H1 (cell line): ENCODE results near the gene COQ8B. TPM values are rescaled to one million over a fixed set of nuclear protein-coding genes. Genes with fewer than 3 reads are reported as not detected.

Source experiments
- CTBP2 ChIP-seq: IDR thresholded peaks from 2 replicates; pipeline ENCODE4 v1.7.0; 2011; ENCODE audit warnings: borderline replicate concordance, mild to moderate bottlenecking, moderate library complexity, mixed read lengths, low read length; ENCODE audit not compliant: insufficient read depth, insufficient read length
- SIRT6 ChIP-seq: IDR thresholded peaks from one replicate; pipeline ENCODE4 v1.7.1; 2012; ENCODE audit warnings: low read length, inconsistent platforms
- SIX5 ChIP-seq: IDR thresholded peaks from 2 replicates; pipeline ENCODE4 v1.6.1; 2011; ENCODE audit warnings: mild to moderate bottlenecking, low read depth, low read length
- polyA plus RNA-seq, 7 experiments: library from polyadenylated mRNA; depleted of rRNA in 3 of 7; stranded (reverse) in 5 of 7; unstranded in 2 of 7; fragments of >200 nt in 5 of 7; fragments of 200-250 nt in 2 of 7; gene quantifications; 1 replicate in 5 of 7; 2 replicates in 1 of 7; 4 replicates in 1 of 7; pipeline versions ENCODE4 v1.2.1 to v1.2.3, GENCODE V29; 2011 to 2013; ENCODE audit warnings: missing spikeins in 2 of 7, mixed read lengths in 2 of 7
- total RNA-seq: library from RNA; stranded (reverse); fragmentation: NEBNext Ultra II Directional; extraction: Animal tissue kit (Norgen Biotek cat#: 25700); gene quantifications from 2 replicates; pipeline ENCODE4 v1.2.1, GENCODE V29; 2021
- TF ChIP-seq, protein P1 (sequence below): IDR thresholded peaks from 2 replicates; pipeline ENCODE4 v1.6.1; 2011; ENCODE audit warnings: low read depth, mild to moderate bottlenecking, low read length; ENCODE audit not compliant: insufficient read depth
- TF ChIP-seq, protein P2 (sequence below): IDR thresholded peaks from 2 replicates; pipeline ENCODE4 v1.6.1; 2011; ENCODE audit warnings: low read length, improper control_type of control experiment

COQ8B gene
- total and polyA plus RNA-seq, 2 of the 8 experiments (the other 6 are each of a cell fraction or from before 2014, with no cell fraction given), result 41.7 to 46.1 TPM

DNA sequence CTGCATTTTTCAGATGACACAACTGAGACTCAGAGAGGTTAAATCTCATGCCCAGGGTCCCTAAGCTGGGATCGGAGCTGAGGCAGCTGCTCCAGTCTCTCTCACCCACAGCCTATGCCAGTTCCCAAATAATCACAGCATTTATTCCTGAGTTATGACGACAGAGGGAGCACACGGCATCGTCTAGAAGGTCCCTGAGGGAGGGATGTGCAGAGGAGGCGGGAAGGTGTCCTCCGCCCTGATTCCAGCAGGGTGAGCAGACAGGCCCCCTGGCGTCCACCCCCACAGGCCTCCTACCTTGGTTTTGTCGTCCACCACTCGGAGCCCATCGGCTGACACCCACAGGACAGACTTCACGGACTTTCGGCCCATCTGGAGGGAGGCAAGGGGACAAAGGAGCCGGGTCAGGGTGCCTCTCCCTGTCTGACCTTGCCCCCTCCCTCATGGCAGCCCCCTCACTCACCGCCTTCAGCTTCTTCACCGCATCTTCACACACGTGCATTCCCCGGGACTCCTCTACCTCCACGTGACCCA lies 34.2 kb downstream of the COQ8B start (continued):
- TF ChIP-seq CTBP2, result no peak
- TF ChIP-seq SIRT6, result no peak
- TF ChIP-seq, protein P1, sequence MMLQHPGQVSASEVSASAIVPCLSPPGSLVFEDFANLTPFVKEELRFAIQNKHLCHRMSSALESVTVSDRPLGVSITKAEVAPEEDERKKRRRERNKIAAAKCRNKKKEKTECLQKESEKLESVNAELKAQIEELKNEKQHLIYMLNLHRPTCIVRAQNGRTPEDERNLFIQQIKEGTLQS, result no peak
- TF ChIP-seq SIX5, result no peak
- TF ChIP-seq, protein P2, sequence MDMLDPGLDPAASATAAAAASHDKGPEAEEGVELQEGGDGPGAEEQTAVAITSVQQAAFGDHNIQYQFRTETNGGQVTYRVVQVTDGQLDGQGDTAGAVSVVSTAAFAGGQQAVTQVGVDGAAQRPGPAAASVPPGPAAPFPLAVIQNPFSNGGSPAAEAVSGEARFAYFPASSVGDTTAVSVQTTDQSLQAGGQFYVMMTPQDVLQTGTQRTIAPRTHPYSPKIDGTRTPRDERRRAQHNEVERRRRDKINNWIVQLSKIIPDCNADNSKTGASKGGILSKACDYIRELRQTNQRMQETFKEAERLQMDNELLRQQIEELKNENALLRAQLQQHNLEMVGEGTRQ, result no peak
